ENCODE data around the gene C4BPA.

C4BPA gene

DNA sequence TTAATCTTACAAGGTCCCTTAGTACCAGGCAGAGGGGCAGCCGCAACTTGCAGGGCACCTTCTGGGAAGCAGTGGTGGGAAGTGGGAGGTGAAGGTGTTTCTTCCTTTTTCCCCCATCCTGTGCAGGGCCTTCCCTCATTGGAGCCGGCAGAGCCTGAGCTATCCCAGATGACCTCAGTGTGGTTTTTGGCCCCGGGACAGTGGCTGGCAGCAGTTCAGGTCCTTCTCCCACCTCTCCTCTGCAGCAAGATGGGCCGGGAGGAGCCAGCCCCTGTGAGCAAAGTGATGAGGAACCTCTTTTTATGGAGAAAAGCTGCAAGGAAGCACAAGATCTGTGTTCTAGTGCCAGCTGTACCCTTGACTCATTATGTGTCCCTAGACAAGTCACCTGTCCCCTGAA is 44.2 kb upstream of the C4BPA start:
- in situ Hi-C loops (cut with MboI; ENCODE audit: low pct_unique_long_range_greater_than_20kb, low sequenced_read_pairs, unreplicated experiment): no loop called here
- TF ChIP-seq, protein P1, sequence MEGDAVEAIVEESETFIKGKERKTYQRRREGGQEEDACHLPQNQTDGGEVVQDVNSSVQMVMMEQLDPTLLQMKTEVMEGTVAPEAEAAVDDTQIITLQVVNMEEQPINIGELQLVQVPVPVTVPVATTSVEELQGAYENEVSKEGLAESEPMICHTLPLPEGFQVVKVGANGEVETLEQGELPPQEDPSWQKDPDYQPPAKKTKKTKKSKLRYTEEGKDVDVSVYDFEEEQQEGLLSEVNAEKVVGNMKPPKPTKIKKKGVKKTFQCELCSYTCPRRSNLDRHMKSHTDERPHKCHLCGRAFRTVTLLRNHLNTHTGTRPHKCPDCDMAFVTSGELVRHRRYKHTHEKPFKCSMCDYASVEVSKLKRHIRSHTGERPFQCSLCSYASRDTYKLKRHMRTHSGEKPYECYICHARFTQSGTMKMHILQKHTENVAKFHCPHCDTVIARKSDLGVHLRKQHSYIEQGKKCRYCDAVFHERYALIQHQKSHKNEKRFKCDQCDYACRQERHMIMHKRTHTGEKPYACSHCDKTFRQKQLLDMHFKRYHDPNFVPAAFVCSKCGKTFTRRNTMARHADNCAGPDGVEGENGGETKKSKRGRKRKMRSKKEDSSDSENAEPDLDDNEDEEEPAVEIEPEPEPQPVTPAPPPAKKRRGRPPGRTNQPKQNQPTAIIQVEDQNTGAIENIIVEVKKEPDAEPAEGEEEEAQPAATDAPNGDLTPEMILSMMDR (IDR thresholded peaks at IDR 0.05; ENCODE audit: extremely low read depth, insufficient read depth, missing control alignments): no peak
- DNase-seq (ENCODE audit: low spot score): no peak

DNA sequence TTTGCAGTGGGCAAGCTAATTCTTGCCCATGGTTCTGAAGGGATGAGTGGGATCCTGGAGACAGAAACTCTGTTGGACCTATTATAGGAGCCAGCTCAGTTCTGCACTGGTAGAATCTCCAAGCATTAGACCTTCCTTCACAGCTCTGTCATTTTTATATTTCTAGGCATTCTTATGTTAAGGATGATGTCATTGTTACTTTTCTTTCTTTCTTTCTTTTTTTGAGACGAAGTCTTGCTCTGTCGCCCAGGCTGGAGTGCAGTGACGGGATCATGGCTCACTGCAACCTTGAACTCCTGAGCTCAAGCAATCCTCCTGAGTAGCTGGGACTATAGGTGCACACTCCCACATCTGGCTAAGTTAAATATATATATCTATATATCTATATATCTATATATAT is 43.4 kb upstream of the C4BPA start:
- DNase-seq (ENCODE audit: low spot score): no peak
- in situ Hi-C loops (cut with MboI; ENCODE audit: low pct_unique_long_range_greater_than_20kb, low sequenced_read_pairs, unreplicated experiment): no loop called here
- TF ChIP-seq, protein P1 (IDR thresholded peaks at IDR 0.05; ENCODE audit: extremely low read depth, insufficient read depth, missing control alignments): no peak

DNA sequence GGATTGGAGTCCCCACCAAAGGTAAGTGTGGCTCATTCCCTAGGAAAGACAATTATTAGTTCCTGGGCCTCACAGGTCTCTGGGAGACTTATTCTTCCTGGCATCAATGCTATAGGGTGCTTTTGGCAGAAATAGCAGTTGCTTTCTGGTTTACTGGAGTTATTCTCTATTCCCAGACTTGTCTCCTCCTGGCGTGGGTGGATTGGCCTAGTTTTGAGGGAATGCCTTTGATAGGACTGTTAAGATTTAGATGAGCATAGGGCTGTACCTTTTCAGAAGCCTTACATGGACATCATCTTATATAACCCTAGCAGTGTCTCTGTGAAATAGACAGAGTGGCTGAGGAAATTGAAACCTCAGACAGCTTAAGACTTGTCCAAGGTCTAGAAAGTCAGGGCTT is 42.0 kb upstream of the C4BPA start:
- TF ChIP-seq, protein P1 (IDR thresholded peaks at IDR 0.05; ENCODE audit: extremely low read depth, insufficient read depth, missing control alignments): no peak
- in situ Hi-C loops (cut with MboI; ENCODE audit: low pct_unique_long_range_greater_than_20kb, low sequenced_read_pairs, unreplicated experiment): no loop called here
- DNase-seq (ENCODE audit: low spot score): no peak

DNA sequence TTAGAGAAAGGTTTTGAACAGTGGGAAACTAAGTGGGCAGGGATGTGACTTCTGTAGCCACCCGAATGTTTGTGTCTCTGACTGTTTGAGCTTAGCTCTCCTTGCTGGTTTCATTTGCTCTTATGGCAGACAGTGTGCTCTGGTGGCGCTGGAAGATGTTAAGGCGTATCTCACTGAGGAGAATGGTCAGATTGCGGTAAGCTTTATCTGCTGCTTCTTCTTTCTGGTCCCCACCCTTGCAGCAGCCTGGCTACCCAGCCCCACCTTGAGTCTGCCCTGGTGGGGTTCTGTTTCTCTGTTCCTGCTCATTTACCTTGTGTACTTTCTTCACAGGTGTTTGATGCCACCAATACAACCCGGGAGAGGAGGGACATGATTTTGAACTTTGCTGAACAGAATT is 41.0 kb upstream of the C4BPA start:
- in situ Hi-C loops (cut with MboI; ENCODE audit: low pct_unique_long_range_greater_than_20kb, low sequenced_read_pairs, unreplicated experiment): no loop called here
- no peak for DNase-seq (ENCODE audit: low spot score)
- TF ChIP-seq, protein P1 (IDR thresholded peaks at IDR 0.05; ENCODE audit: extremely low read depth, insufficient read depth, missing control alignments): no peak

DNA sequence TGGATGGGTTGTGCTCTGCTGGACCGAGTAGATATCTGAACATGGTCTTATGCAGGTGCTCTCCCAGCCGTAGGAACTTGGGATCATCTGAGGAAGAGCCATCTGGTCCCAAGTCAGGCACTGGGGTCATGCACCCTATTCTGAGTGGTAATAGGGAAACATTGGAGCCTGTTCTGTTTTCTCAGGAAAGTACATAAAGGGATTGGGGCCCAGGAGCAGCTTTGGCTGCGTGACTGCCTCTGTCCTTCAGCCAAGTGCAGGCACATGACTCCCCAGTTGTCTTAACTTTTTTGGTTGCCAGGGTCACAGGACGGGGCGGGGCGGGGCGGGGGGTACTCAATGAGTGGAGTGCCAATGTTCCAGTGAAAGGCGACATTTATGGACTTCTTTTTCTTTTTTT is 39.5 kb upstream of the C4BPA start:
- in situ Hi-C loops (cut with MboI; ENCODE audit: low pct_unique_long_range_greater_than_20kb, low sequenced_read_pairs, unreplicated experiment): no loop called here
- TF ChIP-seq, protein P1 (IDR thresholded peaks at IDR 0.05; ENCODE audit: extremely low read depth, insufficient read depth, missing control alignments): no peak
- no peak for DNase-seq (ENCODE audit: low spot score)

DNA sequence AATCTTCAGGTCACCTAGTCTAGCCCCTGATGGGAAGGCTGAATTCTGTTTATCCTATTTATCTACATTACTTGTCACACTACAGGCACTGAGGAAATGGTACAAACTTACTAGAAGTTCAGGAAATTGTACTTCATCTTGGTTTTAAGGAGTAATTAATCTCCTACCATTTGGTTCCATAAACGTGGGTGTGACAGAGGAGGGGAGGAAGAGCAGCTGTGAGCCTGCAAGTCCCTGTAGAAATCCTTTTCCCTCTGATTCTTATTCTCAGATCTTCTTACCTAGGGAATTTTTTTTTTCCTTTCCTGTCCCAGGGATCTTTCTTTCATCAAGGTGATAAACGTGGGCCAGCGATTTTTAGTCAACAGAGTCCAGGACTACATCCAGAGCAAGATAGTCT is 36.8 kb upstream of the C4BPA start:
- TF ChIP-seq, protein P1 (IDR thresholded peaks at IDR 0.05; ENCODE audit: extremely low read depth, insufficient read depth, missing control alignments): no peak
- in situ Hi-C loops (cut with MboI; ENCODE audit: low pct_unique_long_range_greater_than_20kb, low sequenced_read_pairs, unreplicated experiment): no loop called here
- no peak for DNase-seq (ENCODE audit: low spot score)

DNA sequence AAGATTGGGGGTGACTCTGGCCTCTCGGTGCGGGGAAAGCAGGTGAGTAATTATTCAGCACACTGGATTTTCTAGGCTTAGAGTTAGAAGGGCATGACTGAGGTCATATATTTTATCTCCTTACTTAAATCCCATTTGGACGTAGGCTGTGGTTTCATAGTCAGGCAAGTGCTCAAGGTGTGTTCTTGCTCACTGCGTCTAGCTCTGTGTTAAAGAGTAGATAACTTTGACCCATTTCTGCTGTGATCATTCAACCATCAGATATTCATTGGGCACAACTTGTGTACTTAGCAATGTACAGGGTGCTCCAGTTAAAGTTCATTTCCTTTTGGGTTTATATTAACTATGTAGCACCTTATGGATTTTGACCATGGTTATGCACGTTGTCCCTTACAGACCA is 36.4 kb upstream of the C4BPA start:
- TF ChIP-seq, protein P1 (IDR thresholded peaks at IDR 0.05; ENCODE audit: extremely low read depth, insufficient read depth, missing control alignments): no peak
- in situ Hi-C loops (cut with MboI; ENCODE audit: low pct_unique_long_range_greater_than_20kb, low sequenced_read_pairs, unreplicated experiment): no loop called here

More for the DNA sequence above, 36.4 kb upstream of the C4BPA start:
- DNase-seq (ENCODE audit: low spot score): no peak
